ENCODE results near the gene ZNF324B. TPM values are rescaled to one million over a fixed set of nuclear protein-coding genes. Genes with fewer than 3 reads are reported as not detected.

The ZNF324B gene
- total RNA-seq, 6 donors from 2014 or later = 6.9 to 18.9 (median 9.8) TPM

DNA sequence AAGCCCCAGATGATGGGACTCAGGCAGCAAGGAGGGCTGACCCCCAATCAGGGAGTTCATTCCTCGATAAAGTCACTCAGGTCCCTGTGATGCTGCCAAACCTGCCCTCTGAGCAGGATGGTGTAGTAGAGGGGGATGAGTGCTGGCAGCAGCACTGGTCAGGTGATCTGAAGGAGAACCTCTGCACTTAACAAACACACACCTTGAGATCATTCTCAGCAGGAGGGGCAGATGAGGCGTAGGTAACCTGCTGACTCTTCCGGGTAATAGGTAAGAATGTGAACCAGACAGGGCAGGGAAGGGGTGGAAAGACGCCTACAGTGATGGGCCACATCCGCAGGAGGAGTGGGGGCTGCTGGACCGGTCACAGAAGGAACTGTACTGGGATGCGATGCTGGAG, 27.9 kb downstream of the ZNF324B start:
- H3K27me3 ChIP-seq = no peaks in the 10 kb centered on the region
- peaks cover 0 to 33% (median 24%) of the 10 kb centered on the region in 4 donors for H3K36me3 ChIP-seq
- TF ChIP-seq POLR2AphosphoS5 (IDR thresholded peaks at IDR 0.05) (no peak), POLR2A (IDR thresholded peaks at IDR 0.05) (no peak), EP300 (IDR thresholded peaks at IDR 0.05) (no peak)
- TF ChIP-seq, protein P1, sequence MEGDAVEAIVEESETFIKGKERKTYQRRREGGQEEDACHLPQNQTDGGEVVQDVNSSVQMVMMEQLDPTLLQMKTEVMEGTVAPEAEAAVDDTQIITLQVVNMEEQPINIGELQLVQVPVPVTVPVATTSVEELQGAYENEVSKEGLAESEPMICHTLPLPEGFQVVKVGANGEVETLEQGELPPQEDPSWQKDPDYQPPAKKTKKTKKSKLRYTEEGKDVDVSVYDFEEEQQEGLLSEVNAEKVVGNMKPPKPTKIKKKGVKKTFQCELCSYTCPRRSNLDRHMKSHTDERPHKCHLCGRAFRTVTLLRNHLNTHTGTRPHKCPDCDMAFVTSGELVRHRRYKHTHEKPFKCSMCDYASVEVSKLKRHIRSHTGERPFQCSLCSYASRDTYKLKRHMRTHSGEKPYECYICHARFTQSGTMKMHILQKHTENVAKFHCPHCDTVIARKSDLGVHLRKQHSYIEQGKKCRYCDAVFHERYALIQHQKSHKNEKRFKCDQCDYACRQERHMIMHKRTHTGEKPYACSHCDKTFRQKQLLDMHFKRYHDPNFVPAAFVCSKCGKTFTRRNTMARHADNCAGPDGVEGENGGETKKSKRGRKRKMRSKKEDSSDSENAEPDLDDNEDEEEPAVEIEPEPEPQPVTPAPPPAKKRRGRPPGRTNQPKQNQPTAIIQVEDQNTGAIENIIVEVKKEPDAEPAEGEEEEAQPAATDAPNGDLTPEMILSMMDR (IDR thresholded peaks at IDR 0.05) = no peak
- WGBS, 2 donors = 92% methylated on average over 7 of the region's 7 CpGs
- ATAC-seq (ENCODE audit: low FRiP score in 2 of 2) (no peak), DNase-seq (no peak)
- H3K27ac ChIP-seq = no peak overlapping the region
- peaks cover 13 to 21% (median 16%) of the 10 kb centered on the region in 4 donors for H3K4me1 ChIP-seq
- H3K4me3 ChIP-seq = no peak overlapping the region
- H3K9me3 ChIP-seq = no peaks in the 10 kb centered on the region

- ATAC-seq (ENCODE audit: low FRiP score in 2 of 2) (no peak), DNase-seq (peak in 1 of 2 donors; percentile 79)
- Histone ChIP-seq H3K4me3 (no peak overlapping the region), H3K27ac (no peak overlapping the region), H3K9me3 (no peaks in the 10 kb centered on the region), H3K27me3 (no peaks in the 10 kb centered on the region), H3K4me1 (peaks cover 12 to 19% (median 15%) of the 10 kb centered on the region in 4 donors), H3K36me3 (peaks cover 0 to 33% (median 24%) of the 10 kb centered on the region in 4 donors)
- WGBS, 2 donors = 95% methylated on average over 28 of the region's 28 CpGs; no CpG with 5 or more reads in 1 of the 2 donors
- TF ChIP-seq POLR2AphosphoS5 (IDR thresholded peaks at IDR 0.05) (no peak), POLR2A (IDR thresholded peaks at IDR 0.05) (no peak), EP300 (IDR thresholded peaks at IDR 0.05) (no peak)
- TF ChIP-seq, protein P1 (IDR thresholded peaks at IDR 0.05) = no peak
Measured at GRCh38 chr19:58479736-58480480, 28.5 kb downstream of the ZNF324B start.

DNA sequence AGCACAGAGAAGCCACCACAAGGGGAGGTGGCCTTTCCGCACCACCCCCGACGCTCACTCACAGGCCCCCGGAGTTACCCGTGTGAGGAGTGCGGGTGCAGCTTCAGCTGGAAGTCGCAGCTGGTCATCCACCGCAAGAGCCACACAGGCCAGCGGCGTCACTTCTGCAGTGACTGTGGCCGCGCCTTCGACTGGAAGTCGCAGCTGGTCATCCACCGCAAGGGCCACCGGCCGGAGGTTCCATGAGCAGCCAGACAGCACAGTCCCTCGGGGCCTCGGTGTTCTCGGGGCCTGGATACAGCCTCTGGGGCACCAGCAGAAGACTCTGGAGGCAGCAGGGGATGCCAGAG, 29.0 kb downstream of the ZNF324B start:
- Histone ChIP-seq H3K27ac (no peak overlapping the region), H3K36me3 (peaks cover 0 to 33% (median 24%) of the 10 kb centered on the region in 4 donors), H3K27me3 (no peaks in the 10 kb centered on the region), H3K4me1 (peaks cover 7 to 13% (median 11%) of the 10 kb centered on the region in 4 donors), H3K4me3 (no peak overlapping the region), H3K9me3 (no peaks in the 10 kb centered on the region)
- DNase-seq (peak in 1 of 2 donors; percentile 73), ATAC-seq (ENCODE audit: low FRiP score in 2 of 2) (no peak)
- TF ChIP-seq POLR2AphosphoS5 (IDR thresholded peaks at IDR 0.05) (no peak), POLR2A (IDR thresholded peaks at IDR 0.05) (no peak), EP300 (IDR thresholded peaks at IDR 0.05) (no peak)
- TF ChIP-seq, protein P1 (IDR thresholded peaks at IDR 0.05) = no peak
- WGBS, 2 donors = 94 to 96% methylated on average over 13 to 20 of the region's 20 CpGs

DNA sequence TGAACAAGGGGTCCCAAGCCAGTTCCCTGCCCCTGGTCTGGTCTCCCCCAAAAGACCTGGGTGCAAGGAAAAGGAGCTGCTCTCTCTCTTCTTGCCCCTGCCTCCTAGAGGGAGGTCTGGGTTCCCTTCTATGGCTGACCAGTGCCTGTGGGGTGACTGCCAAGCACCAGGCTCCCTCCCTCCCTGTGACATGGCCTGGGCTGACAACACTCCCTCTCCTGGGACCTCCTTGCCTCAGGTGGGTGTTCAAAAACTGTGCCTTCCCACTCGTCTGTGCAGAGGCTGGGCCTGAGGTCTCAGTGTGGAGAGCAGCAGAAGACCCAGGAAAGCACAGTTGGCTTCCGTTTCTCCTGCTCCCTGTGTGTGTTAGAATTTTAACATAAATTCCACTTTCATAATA, 29.4 kb downstream of the ZNF324B start:
- TF ChIP-seq POLR2A (IDR thresholded peaks at IDR 0.05) (no peak), POLR2AphosphoS5 (IDR thresholded peaks at IDR 0.05) (no peak), EP300 (IDR thresholded peaks at IDR 0.05) (no peak)
- TF ChIP-seq, protein P1 (IDR thresholded peaks at IDR 0.05) = no peak
- no peaks in the 10 kb centered on the region for H3K9me3 ChIP-seq
- WGBS, 2 donors = 75% methylated on average over 2 of the region's 2 CpGs
- no peak for ATAC-seq (ENCODE audit: low FRiP score in 2 of 2)
- H3K36me3 ChIP-seq = peaks cover 0 to 33% (median 24%) of the 10 kb centered on the region in 4 donors
- H3K27ac ChIP-seq = no peak overlapping the region
- DNase-seq = no peak
- no peak overlapping the region for H3K4me3 ChIP-seq
- no peaks in the 10 kb centered on the region for H3K27me3 ChIP-seq
- H3K4me1 ChIP-seq = peaks cover 7 to 13% (median 10%) of the 10 kb centered on the region in 4 donors
